Liver (tissue), 9 donors: ENCODE results near the gene TSHZ2. TPM values are rescaled to one million over a fixed set of nuclear protein-coding genes. Genes with fewer than 3 reads are reported as not detected.

Experiments
- DNase-seq: peaks from one replicate; pipeline ENCODE4 v3.0.0-alpha.2; 2017; ENCODE audit warnings: low spot score
- H3K27ac ChIP-seq, 2 donors: one replicate each; pipeline ENCODE4 v1.7.0; 2013; ENCODE audit warnings: inconsistent platforms in 2 of 2, low read length in 2 of 2, control low read depth in 1 of 2, low read depth in 1 of 2, mild to moderate bottlenecking in 1 of 2
- H3K27me3 ChIP-seq, 4 donors: one replicate each; pipeline versions ENCODE4 v1.6.1 to v1.7.0; 2013; ENCODE audit warnings: low read length in 3 of 4, inconsistent platforms in 1 of 4, mild to moderate bottlenecking in 1 of 4, moderate library complexity in 1 of 4; ENCODE audit not compliant: control insufficient read depth in 4 of 4, insufficient read depth in 4 of 4
- H3K36me3 ChIP-seq, 4 donors: one replicate each; pipeline versions ENCODE4 v1.6.1 to v1.7.0; 2013; ENCODE audit warnings: low read length in 3 of 4, mild to moderate bottlenecking in 3 of 4, low read depth in 1 of 4, moderate library complexity in 1 of 4; ENCODE audit not compliant: control insufficient read depth in 4 of 4, insufficient read depth in 3 of 4
- H3K4me1 ChIP-seq, 4 donors: one replicate each; pipeline versions ENCODE4 v1.6.1 to v1.7.0; 2013; ENCODE audit warnings: low read length in 3 of 4, mild to moderate bottlenecking in 3 of 4, moderate library complexity in 1 of 4; ENCODE audit not compliant: control insufficient read depth in 4 of 4, insufficient read depth in 4 of 4
- H3K4me3 ChIP-seq, 3 donors: one replicate each; pipeline versions ENCODE4 v1.6.1 to v1.7.0; 2013; ENCODE audit warnings: low read length in 3 of 3, control low read depth in 1 of 3, low read depth in 1 of 3, mild to moderate bottlenecking in 1 of 3
- H3K9ac ChIP-seq, 2 donors: one replicate each; pipeline ENCODE4 v1.7.0; 2013; ENCODE audit warnings: low read length in 2 of 2, mild to moderate bottlenecking in 2 of 2, moderate library complexity in 2 of 2, control low read depth in 1 of 2, low read depth in 1 of 2
- H3K9me3 ChIP-seq, 4 donors: one replicate each; pipeline versions ENCODE4 v1.6.1 to v1.7.0; 2013; ENCODE audit warnings: low read length in 3 of 4; ENCODE audit not compliant: control insufficient read depth in 4 of 4
- CTCF ChIP-seq: fragments of 150-350 bp; IDR thresholded peaks from 2 replicates; pipeline ENCODE4 v1.5.1; 2017; ENCODE audit warnings: improper control_type of control experiment, low read depth, low read length; ENCODE audit not compliant: missing input control
- EGR1 ChIP-seq, 2 donors: IDR thresholded peaks; 2 replicates each; pipeline ENCODE4 v1.6.1; 2016 to 2018; ENCODE audit warnings: antibody characterized with exemption in 2 of 2, low read depth in 2 of 2
- FOXA1 ChIP-seq: IDR thresholded peaks from 2 replicates; pipeline ENCODE4 v1.6.1; 2016; ENCODE audit warnings: antibody characterized with exemption
- FOXA2 ChIP-seq: IDR thresholded peaks from 2 replicates; pipeline ENCODE4 v1.6.1; 2016; ENCODE audit warnings: antibody characterized with exemption
- GABPA ChIP-seq, 2 donors: IDR thresholded peaks in 1 of 2; conservative IDR thresholded peaks in 1 of 2; 2 replicates each; pipeline ENCODE4 v1.6.1; 2016; ENCODE audit warnings: antibody characterized with exemption in 2 of 2, mild to moderate bottlenecking in 1 of 2, moderate library complexity in 1 of 2
- HNF4A ChIP-seq, 2 donors: conservative IDR thresholded peaks; 2 replicates each; pipeline ENCODE4 v1.6.1; 2016; ENCODE audit warnings: antibody characterized with exemption in 2 of 2, mild to moderate bottlenecking in 2 of 2
- HNF4G ChIP-seq: IDR thresholded peaks from 2 replicates; pipeline ENCODE4 v1.6.1; 2016; ENCODE audit warnings: antibody characterized with exemption
- JUND ChIP-seq, 2 donors: IDR thresholded peaks; 2 replicates each; pipeline ENCODE4 v1.6.1; 2016; ENCODE audit warnings: antibody characterized with exemption in 2 of 2
- MAX ChIP-seq: IDR thresholded peaks from 2 replicates; pipeline ENCODE4 v1.6.1; 2016; ENCODE audit warnings: antibody characterized with exemption
- NR2F2 ChIP-seq: IDR thresholded peaks from 2 replicates; pipeline ENCODE4 v1.6.1; 2016; ENCODE audit warnings: antibody characterized with exemption
- RAD21 ChIP-seq, 2 donors: IDR thresholded peaks; 2 replicates each; pipeline ENCODE4 v1.6.1; 2016; ENCODE audit warnings: antibody characterized with exemption in 2 of 2, mild to moderate bottlenecking in 2 of 2
- RXRA ChIP-seq, 2 donors: IDR thresholded peaks; 2 replicates each; pipeline ENCODE4 v1.6.1; 2017 to 2018; ENCODE audit warnings: antibody characterized with exemption in 2 of 2, mild to moderate bottlenecking in 1 of 2
- SP1 ChIP-seq: IDR thresholded peaks from 2 replicates; pipeline ENCODE4 v1.6.1; 2018; ENCODE audit warnings: antibody characterized with exemption, mild to moderate bottlenecking
- TAF1 ChIP-seq: conservative IDR thresholded peaks from 2 replicates; pipeline ENCODE4 v1.6.1; 2016; ENCODE audit warnings: antibody characterized with exemption, mild to moderate bottlenecking
- YY1 ChIP-seq: IDR thresholded peaks from 2 replicates; pipeline ENCODE4 v1.6.1; 2016; ENCODE audit warnings: antibody characterized with exemption, mild to moderate bottlenecking
- ZBTB33 ChIP-seq: IDR thresholded peaks from 2 replicates; pipeline ENCODE4 v1.6.1; 2016; ENCODE audit warnings: antibody characterized with exemption
- WGBS: extraction: QIAGEN DNeasy Blood & Tissue Kit; methylation state at CpG from one replicate; pipeline ENCODE4 v1.1.7; 2013; 5-methylcytosine and 5-hydroxymethylcytosine counted together
- polyA plus RNA-seq, 2 donors: library from polyadenylated mRNA; stranded (reverse) in 1 of 2; unstranded in 1 of 2; fragments of 200-250 nt in 1 of 2; fragments of >200 nt in 1 of 2; fragmentation: Nextera tagmentation in 1 of 2; extraction: Ambion mirVana in 1 of 2; gene quantifications; one replicate each; pipeline versions ENCODE4 v1.2.1 to v1.2.3, GENCODE V29; 2013 to 2015
- total RNA-seq, 2 donors: library from RNA; depleted of rRNA; stranded (reverse); fragments of >200 nt; gene quantifications; one replicate each; pipeline ENCODE4 v1.2.3, GENCODE V29; 2014
- TF ChIP-seq, protein P1 (sequence below): IDR thresholded peaks from 2 replicates; pipeline ENCODE4 v1.6.1; 2016; ENCODE audit warnings: antibody characterized with exemption
- TF ChIP-seq, protein P2 (sequence below): IDR thresholded peaks from 2 replicates; pipeline ENCODE4 v1.6.1; 2016; ENCODE audit warnings: antibody characterized with exemption, mild to moderate bottlenecking
- donor health status: healthy.
- donor health status: healthy.
- donor health status: healthy.
- donor health status: healthy.
- donor health status: healthy.

TSHZ2 gene
- total and polyA plus RNA-seq, 4 donors: 2.9 to 11.3 (median 7.8) TPM

- no peak for TF ChIP-seq CTCF
- no peak for TF ChIP-seq NR2F2
- TF ChIP-seq, protein P1, sequence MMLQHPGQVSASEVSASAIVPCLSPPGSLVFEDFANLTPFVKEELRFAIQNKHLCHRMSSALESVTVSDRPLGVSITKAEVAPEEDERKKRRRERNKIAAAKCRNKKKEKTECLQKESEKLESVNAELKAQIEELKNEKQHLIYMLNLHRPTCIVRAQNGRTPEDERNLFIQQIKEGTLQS: no peak
Measured at GRCh38 chr20:53354314-53354713, 382.2 kb downstream of the TSHZ2 start (continued).

DNA sequence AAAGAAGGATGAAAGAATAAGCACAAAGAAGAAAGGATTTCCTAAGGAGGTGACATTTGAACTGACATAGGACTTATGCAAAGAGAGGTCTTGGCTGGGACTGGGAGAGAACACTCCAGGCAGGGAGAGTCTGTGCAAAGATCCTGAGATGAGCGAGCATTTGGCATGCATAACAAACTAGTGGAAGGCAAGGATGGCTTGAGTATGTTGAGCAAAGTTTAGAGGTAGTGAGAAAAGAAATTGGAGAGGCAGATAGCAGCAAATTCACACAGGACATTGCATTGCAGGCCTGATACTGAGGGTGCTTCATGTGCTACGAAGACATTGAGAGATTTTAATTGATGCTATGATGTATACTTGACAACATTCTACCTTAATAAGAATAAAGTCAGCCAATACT is 383.6 kb downstream of the TSHZ2 start:
- Histone ChIP-seq H3K9me3 (peaks cover 2 to 8% (median 3%) of the 10 kb centered on the region in 4 donors), H3K27me3 (no peaks in the 10 kb centered on the region), H3K27ac (no peak overlapping the region), H3K9ac (no peak overlapping the region), H3K4me1 (no peaks in the 10 kb centered on the region), H3K4me3 (no peak overlapping the region), H3K36me3 (no peaks in the 10 kb centered on the region)
- no peak for DNase-seq
- WGBS: 89% methylated on average over 2 of the region's 2 CpGs
- no peak for TF ChIP-seq ZBTB33
- no peak for TF ChIP-seq JUND (IDR thresholded peaks at IDR 0.05)
- no peak for TF ChIP-seq RAD21 (IDR thresholded peaks at IDR 0.05)
- no peak for TF ChIP-seq HNF4A (conservative IDR thresholded peaks at IDR 0.05)
- TF ChIP-seq NR2F2: no peak
- TF ChIP-seq, protein P1: no peak
- TF ChIP-seq FOXA1: no peak
- TF ChIP-seq EGR1 (IDR thresholded peaks at IDR 0.05; ENCODE audit: low read depth in 2 of 2): no peak
- no peak for TF ChIP-seq FOXA2
- no peak for TF ChIP-seq GABPA (IDR thresholded peaks at IDR 0.05 in 1 of 2, conservative IDR thresholded peaks at IDR 0.05 in 1 of 2)
- no peak for TF ChIP-seq HNF4G
- TF ChIP-seq, protein P2, sequence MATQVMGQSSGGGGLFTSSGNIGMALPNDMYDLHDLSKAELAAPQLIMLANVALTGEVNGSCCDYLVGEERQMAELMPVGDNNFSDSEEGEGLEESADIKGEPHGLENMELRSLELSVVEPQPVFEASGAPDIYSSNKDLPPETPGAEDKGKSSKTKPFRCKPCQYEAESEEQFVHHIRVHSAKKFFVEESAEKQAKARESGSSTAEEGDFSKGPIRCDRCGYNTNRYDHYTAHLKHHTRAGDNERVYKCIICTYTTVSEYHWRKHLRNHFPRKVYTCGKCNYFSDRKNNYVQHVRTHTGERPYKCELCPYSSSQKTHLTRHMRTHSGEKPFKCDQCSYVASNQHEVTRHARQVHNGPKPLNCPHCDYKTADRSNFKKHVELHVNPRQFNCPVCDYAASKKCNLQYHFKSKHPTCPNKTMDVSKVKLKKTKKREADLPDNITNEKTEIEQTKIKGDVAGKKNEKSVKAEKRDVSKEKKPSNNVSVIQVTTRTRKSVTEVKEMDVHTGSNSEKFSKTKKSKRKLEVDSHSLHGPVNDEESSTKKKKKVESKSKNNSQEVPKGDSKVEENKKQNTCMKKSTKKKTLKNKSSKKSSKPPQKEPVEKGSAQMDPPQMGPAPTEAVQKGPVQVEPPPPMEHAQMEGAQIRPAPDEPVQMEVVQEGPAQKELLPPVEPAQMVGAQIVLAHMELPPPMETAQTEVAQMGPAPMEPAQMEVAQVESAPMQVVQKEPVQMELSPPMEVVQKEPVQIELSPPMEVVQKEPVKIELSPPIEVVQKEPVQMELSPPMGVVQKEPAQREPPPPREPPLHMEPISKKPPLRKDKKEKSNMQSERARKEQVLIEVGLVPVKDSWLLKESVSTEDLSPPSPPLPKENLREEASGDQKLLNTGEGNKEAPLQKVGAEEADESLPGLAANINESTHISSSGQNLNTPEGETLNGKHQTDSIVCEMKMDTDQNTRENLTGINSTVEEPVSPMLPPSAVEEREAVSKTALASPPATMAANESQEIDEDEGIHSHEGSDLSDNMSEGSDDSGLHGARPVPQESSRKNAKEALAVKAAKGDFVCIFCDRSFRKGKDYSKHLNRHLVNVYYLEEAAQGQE: no peak
- TF ChIP-seq SP1: no peak
- no peak for TF ChIP-seq MAX
- TF ChIP-seq YY1: no peak
- no peak for TF ChIP-seq RXRA (IDR thresholded peaks at IDR 0.05)
- no peak for TF ChIP-seq CTCF
- no peak for TF ChIP-seq TAF1
